ENCODE data around the gene FABP6.

Gene FABP6

DNA sequence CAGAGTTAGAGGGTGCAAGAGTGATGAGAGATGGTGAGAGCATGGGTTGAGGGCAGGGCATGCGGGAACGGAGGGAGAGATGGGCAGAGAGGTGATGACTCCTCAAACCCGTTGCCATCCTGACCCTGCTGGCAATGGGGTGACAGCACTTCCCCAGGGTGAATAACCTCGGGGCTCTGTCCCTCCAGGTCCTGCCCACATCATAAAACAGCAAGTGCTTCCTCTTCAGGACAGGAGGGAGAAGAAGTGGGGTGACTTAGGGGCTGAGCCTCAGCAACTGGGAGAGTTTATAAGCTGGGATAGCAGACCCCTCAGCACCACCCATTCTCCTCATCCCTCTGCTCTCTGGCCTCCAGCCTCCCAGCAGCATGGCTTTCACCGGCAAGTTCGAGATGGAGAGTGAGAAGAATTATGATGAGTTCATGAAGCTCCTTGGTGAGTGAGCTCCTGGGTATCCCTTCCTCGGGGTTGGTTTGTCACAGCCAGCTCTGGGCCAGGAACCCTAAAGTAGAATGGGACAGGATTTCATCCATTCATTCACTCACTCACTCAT, at the start of gene FABP6:
FABP6 (plus strand) TSS at position 317 of the 553 bp plus-strand sequence; CDS start at position 369, 52 bp downstream.
- no peak for DNase-seq (ENCODE audit: extremely low read depth, insufficient read length)
- H3K36me3 ChIP-seq (ENCODE audit: control insufficient read depth, insufficient read depth, low read length), result no peaks in the 10 kb centered on the region

GRCh38 chr5:160180931-160181330, 48.4 kb upstream of the FABP6 start:
- Histone ChIP-seq H3K36me3 (ENCODE audit: control insufficient read depth, insufficient read depth, low read length) (no peaks in the 10 kb centered on the region), H3K4me3 (replicated peaks; ENCODE audit: low read depth, low read length) (no peak overlapping the region), H3K27me3 (replicated peaks; ENCODE audit: control insufficient read depth, insufficient read depth, low read length) (no peaks in the 10 kb centered on the region)
- TF ChIP-seq, protein P1, sequence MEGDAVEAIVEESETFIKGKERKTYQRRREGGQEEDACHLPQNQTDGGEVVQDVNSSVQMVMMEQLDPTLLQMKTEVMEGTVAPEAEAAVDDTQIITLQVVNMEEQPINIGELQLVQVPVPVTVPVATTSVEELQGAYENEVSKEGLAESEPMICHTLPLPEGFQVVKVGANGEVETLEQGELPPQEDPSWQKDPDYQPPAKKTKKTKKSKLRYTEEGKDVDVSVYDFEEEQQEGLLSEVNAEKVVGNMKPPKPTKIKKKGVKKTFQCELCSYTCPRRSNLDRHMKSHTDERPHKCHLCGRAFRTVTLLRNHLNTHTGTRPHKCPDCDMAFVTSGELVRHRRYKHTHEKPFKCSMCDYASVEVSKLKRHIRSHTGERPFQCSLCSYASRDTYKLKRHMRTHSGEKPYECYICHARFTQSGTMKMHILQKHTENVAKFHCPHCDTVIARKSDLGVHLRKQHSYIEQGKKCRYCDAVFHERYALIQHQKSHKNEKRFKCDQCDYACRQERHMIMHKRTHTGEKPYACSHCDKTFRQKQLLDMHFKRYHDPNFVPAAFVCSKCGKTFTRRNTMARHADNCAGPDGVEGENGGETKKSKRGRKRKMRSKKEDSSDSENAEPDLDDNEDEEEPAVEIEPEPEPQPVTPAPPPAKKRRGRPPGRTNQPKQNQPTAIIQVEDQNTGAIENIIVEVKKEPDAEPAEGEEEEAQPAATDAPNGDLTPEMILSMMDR (IDR thresholded peaks at IDR 0.05; ENCODE audit: insufficient read depth, low read length, poor library complexity, severe bottlenecking), result no peak
- DNase-seq (ENCODE audit: extremely low read depth, insufficient read length), result no peak

More for the DNA sequence above, at the start of gene FABP6:
- H3K27me3 ChIP-seq (replicated peaks; ENCODE audit: control insufficient read depth, insufficient read depth, low read length), result no peaks in the 10 kb centered on the region
- TF ChIP-seq, protein P1 (IDR thresholded peaks at IDR 0.05; ENCODE audit: insufficient read depth, low read length, poor library complexity, severe bottlenecking), result no peak
- no peak within 1 kb of the TSS for H3K4me3 ChIP-seq (replicated peaks; ENCODE audit: low read depth, low read length)

DNA sequence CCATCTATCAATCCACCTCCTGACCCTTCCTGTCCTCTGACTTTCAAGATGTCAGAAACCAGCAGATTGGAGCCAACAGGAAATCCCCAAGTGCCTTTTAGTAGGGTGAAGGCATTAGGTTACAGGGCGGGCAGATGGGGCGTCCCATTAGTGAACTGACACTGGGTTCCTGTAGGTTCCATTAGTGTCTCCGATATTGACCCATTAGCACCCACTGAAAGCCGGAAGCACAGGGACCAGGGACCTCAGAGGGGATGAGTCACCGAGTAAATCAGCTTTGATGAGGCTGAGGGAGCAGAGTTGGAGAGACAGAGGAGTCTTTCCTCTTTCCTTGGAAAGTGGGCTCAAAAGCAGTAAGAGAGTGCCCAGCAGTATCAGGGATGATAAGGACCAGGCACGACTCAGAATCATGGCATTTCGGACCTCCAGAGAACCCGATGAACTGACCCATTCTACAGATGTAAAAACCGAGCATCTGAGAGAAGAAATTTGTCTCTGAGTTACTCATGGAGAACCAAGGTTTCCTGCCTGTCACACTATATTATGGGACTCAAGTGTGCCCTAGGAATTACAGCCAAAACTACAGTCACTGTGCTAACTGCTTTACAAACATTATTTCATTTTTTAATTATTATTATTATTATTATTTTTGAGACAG, 47.2 kb upstream of the FABP6 start:
- no peak for DNase-seq (ENCODE audit: extremely low read depth, insufficient read length)
- Histone ChIP-seq H3K4me3 (replicated peaks; ENCODE audit: low read depth, low read length) (no peak overlapping the region), H3K36me3 (ENCODE audit: control insufficient read depth, insufficient read depth, low read length) (no peaks in the 10 kb centered on the region), H3K27me3 (replicated peaks; ENCODE audit: control insufficient read depth, insufficient read depth, low read length) (no peaks in the 10 kb centered on the region)
- TF ChIP-seq, protein P1 (IDR thresholded peaks at IDR 0.05; ENCODE audit: insufficient read depth, low read length, poor library complexity, severe bottlenecking), result no peak

DNA sequence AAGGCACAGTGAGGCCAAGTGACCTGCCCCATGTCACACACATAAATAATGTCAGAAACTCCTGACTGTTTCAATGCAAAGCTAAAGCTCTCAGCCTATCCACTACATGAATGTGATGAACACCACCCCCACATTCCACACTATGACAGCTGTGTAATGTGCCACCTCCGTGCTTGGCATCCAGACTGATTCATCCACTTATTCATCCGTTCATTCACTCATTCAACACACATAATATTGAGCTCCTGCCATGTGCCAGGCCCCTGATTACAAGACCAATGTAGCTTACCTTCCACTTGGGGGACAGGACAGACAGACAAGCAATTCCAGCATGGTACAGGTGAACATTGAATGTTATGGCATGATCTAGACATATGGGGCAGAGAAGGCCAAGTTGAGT, 46.2 kb upstream of the FABP6 start:
- no peaks in the 10 kb centered on the region for H3K27me3 ChIP-seq (replicated peaks; ENCODE audit: control insufficient read depth, insufficient read depth, low read length)
- DNase-seq (ENCODE audit: extremely low read depth, insufficient read length), result no peak
- H3K4me3 ChIP-seq (replicated peaks; ENCODE audit: low read depth, low read length), result no peak overlapping the region
- no peaks in the 10 kb centered on the region for H3K36me3 ChIP-seq (ENCODE audit: control insufficient read depth, insufficient read depth, low read length)
- TF ChIP-seq, protein P1 (IDR thresholded peaks at IDR 0.05; ENCODE audit: insufficient read depth, low read length, poor library complexity, severe bottlenecking), result no peak

- TF ChIP-seq, protein P1 (IDR thresholded peaks at IDR 0.05; ENCODE audit: insufficient read depth, low read length, poor library complexity, severe bottlenecking), result no peak
- H3K27me3 ChIP-seq (replicated peaks; ENCODE audit: control insufficient read depth, insufficient read depth, low read length), result no peaks in the 10 kb centered on the region
- no peaks in the 10 kb centered on the region for H3K36me3 ChIP-seq (ENCODE audit: control insufficient read depth, insufficient read depth, low read length)
- H3K4me3 ChIP-seq (replicated peaks; ENCODE audit: low read depth, low read length), result no peak overlapping the region
- no peak for DNase-seq (ENCODE audit: extremely low read depth, insufficient read length)
Observed at GRCh38 chr5:160185626-160186360, 43.5 kb upstream of the FABP6 start.
